Measurements from ENCODE around the gene PCBP4.
A peak's percentile ranks its signal among the peaks of the same experiment; 100 is the strongest.

PCBP4 gene

GRCh38 chr3:51944451-51945021 lies 22.7 kb downstream of the PCBP4 start:
- in situ Hi-C loops (cut with MboI; ENCODE audit: low pct_unique_long_range_greater_than_20kb, low sequenced_read_pairs), result no loop called here
- no peak for DNase-seq

DNA sequence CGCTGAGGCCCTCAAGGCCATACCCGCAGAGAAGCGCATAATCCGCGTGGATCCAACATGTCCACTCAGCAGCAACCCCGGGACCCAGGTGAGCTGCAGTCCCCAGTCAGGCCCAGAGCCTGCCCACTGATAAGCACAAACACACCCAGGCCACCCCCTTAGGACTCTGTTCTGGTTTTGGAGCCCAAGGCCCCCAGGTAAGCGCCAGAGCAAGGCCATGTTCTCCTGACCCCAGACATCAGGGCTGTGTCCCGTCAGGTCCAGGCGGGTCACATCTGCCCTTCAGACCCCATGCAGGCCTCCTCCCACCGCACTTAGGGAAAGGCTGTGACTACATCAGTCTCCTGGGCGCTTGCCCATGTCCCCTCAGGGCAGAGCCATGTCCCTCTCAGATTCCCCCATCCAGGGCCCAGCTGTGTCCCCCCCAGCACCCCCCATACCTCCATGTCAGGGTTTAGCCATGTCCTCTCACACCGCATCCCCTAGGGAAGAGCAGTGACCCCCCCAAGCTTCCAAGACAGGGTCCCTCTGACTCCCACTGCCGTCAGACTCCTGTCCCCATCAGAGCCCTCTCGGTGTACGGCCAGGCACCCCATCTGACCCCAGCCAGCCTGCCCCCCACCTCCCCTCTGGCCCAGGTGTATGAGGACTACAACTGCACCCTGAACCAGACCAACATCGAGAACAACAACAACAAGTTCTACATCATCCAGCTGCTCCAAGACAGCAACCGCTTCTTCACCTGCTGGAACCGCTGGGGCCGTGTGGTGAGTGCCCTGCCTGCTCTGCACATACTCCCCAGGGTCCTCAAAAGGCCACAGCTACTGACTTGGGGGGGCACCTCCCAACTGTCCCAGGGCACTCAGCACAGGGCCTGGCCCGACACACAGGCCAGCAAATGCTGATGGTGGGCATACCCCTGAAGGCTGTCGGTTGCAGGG lies 23.5 kb downstream of the PCBP4 start:
- in situ Hi-C loops (cut with MboI; ENCODE audit: low pct_unique_long_range_greater_than_20kb, low sequenced_read_pairs), result no loop called here
- no peak for DNase-seq

GRCh38 chr3:51942603-51943450 lies 24.4 kb downstream of the PCBP4 start:
- no peak for DNase-seq

GRCh38 chr3:51941798-51942602 lies 25.3 kb downstream of the PCBP4 start, which contains the start of the genes PARP3 and RRP9:
Gene PARP3, plus strand, starts transcription at chr3:51942363. Its CDS starts 993 bp downstream, at chr3:51943356.
Gene RRP9, minus strand, starts transcription at chr3:51941904. Its CDS starts 37 bp downstream, at chr3:51941867.
- in situ Hi-C loops (cut with MboI; ENCODE audit: low pct_unique_long_range_greater_than_20kb, low sequenced_read_pairs), result no loop called here
- peak; percentile 100 for DNase-seq

More at GRCh38 chr3:51942603-51943450, 24.4 kb downstream of the PCBP4 start:
- in situ Hi-C loops (cut with MboI; ENCODE audit: low pct_unique_long_range_greater_than_20kb, low sequenced_read_pairs), result no loop called here

DNA sequence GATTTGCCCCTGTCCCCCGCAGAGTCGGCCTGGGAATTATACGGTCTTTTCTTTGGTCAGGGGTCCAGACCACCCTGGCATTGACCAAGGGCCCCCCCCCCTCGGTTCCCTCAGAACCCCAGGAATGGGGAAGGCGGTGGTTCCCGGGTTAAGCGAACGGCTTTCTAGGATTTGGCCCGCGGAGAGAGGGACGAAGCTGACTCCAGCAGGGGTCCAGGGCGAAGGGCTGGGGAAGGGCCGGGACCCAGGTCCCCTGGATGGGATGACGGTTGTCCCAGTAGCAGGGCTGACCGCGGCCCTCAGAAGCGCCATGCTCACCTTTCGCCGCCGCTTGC lies 25.8 kb downstream of the PCBP4 start:
- in situ Hi-C loops (cut with MboI; ENCODE audit: low pct_unique_long_range_greater_than_20kb, low sequenced_read_pairs), result no loop called here

DNA sequence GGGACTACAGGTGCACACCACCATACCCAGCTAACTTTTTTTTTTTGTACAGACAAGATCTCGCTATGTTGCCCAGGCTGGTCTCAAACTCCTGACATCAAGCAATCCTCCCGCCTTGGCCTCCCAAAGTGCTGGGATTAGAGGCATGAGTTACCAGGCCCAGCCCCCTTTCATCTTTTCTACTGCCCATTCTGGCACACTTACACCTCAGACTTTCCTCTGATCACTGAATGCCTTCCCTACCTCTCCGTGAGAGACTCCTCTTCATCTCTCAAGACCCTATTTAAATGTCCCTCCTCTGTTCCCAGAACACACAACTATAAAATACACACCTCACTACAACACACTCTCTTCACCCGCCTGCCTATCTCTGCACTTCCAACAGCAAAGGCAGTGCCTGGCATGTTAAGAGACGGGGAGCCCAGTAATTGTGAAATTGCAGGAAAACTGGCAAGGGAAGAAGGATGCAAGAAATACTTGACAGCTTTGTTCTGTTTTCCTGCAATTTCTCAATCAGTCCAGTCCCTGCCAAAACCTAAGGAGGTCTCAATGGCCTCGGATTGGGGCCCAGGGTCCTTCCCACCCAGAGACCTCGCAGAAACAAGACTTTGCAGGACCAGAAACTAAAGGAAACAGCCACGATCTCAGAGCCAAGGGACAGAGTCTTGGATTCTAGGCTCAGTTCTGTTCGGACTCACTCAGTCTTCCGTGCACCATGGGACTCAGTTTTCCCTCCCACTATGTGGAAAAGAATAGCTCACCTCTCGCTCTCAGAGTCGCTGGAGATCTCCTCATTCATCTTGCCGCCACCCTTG lies 26.4 kb downstream of the PCBP4 start:
- in situ Hi-C loops (cut with MboI; ENCODE audit: low pct_unique_long_range_greater_than_20kb, low sequenced_read_pairs), result no loop called here
- no peak for DNase-seq

More for the DNA sequence above, 25.8 kb downstream of the PCBP4 start:
- DNase-seq, result no peak

GRCh38 chr3:51938780-51939425 lies 28.4 kb downstream of the PCBP4 start:
- in situ Hi-C loops (cut with MboI; ENCODE audit: low pct_unique_long_range_greater_than_20kb, low sequenced_read_pairs), result no loop called here
- no peak for DNase-seq

DNA sequence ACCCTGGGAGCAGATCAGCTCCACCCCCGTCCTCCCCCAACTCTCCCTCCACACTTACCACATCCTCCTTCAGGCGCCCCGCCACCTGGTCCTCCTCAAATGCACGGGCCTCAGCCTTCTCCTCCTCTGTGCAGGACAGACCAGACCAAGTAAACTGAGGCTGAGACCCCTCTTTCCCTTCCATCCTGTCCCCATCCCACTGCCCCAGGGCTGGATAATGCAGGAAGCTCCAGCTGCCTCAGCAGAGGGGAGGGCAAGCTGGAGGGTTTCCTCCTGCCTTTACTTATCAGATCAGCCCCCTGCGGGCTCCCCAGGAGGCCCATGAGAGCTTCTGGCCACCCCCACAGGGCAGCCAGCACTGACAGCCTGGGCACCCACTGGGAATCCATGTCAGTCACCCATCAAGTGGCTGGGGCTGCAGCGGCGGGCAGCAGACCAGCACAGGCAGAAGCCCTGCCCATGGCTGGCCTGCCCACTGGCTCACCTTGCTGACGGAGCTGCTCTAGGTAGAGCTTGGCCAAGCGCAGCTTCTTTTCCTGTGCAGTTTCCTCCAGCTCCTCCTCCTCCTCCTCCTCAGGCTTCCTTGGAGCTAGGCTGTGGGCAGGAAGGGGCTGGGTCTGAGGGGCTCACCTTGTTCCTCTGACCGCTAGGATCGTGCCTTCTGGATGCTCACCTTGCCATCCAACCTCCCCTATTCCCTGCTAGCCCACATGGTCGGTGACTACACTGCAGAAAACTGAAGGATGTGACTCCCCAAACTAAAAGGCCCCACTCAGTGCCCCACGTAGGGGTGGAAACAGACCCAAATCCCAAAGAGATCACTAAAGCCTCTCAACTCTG lies 29.4 kb downstream of the PCBP4 start:
- no peak for DNase-seq
- in situ Hi-C loops (cut with MboI; ENCODE audit: low pct_unique_long_range_greater_than_20kb, low sequenced_read_pairs), result no loop called here

GRCh38 chr3:51937014-51937413 lies 30.2 kb downstream of the PCBP4 start:
- in situ Hi-C loops (cut with MboI; ENCODE audit: low pct_unique_long_range_greater_than_20kb, low sequenced_read_pairs), result no loop called here
- no peak for DNase-seq

- no peak for DNase-seq
- in situ Hi-C loops (cut with MboI; ENCODE audit: low pct_unique_long_range_greater_than_20kb, low sequenced_read_pairs), result no loop called here
These were observed 31.1 kb downstream of the PCBP4 start for GRCh38 chr3:51935886-51936755.

GRCh38 chr3:51934991-51935885 lies 32.0 kb downstream of the PCBP4 start:
- in situ Hi-C loops (cut with MboI; ENCODE audit: low pct_unique_long_range_greater_than_20kb, low sequenced_read_pairs), result no loop called here
- DNase-seq, result no peak

DNA sequence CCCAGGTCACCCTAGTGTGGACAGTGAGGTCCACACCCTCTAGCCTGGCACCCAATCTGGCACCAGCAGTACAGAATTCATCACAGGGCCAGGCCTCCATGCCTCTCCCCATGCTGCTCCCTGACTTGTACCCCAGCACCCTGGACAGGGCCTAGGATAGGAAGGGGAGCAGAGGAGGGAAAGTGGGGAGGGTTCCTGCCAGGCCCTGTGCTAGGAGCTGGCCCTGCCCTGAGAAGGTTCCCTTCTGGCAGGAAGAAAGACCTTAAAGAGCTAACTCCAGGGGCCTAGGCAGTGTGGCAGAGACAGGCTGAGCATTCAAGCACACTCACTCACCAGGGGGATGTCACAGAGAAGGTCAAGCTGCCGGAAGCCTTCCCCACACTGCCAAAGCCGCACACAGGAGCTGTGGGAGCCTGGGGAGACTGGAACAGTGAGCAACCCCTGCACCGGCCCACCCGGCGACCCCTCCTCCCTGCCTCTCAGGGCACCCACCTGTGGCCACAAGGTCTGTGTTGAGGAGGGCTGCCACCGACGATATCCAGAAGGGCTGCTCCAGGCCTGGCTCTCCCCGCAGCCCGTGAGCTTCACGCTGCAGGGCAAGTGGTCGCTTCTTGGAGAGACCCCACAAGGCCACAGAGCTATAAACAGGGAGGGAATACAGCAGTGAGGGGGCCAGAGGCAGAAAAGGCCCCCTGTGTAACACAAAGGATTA lies 33.0 kb downstream of the PCBP4 start:
- no peak for DNase-seq
- in situ Hi-C loops (cut with MboI; ENCODE audit: low pct_unique_long_range_greater_than_20kb, low sequenced_read_pairs), result no loop called here

DNA sequence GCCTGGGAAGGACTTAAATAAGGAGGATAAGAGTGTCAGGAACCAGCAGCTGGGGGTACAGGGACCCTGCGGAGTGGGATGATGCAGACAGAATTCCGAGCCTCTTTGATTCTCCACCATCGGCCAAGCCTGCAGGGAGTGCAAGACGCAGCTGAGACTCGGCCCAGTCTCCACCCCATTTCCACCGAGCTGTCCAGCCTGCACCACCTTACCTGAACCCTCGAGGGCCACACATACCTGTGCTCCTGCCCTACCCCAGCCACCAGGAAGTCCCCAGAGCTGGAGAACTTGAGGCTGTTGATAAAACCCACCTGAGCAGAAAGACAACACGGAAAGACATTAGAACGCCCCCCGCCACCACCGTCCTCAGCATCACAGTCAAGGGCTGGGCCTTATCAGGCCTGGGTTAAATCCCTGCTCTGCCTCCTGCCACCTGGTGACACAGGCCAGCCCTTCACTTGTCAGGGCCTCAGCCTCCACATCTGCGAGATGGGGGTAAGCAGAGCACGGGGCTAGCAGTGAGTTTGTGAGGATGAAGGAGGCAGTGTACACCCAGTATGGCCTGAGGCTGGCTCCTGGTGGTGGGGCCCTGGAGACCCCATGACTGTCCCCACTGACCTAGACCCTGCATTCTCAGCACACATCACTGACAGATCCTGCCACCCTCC lies 33.6 kb downstream of the PCBP4 start:
- in situ Hi-C loops (cut with MboI; ENCODE audit: low pct_unique_long_range_greater_than_20kb, low sequenced_read_pairs), result no loop called here

More for the DNA sequence above, 33.6 kb downstream of the PCBP4 start:
- DNase-seq, result no peak

Data from KBM-7 (cell line).